ENCODE results near the gene CXXC1. TPM values are rescaled to one million over a fixed set of nuclear protein-coding genes. Genes with fewer than 3 reads are reported as not detected.

CXXC1 gene
- total and polyA plus RNA-seq, 2 of the 8 experiments (the other 6 are each of a cell fraction or from before 2014, with no cell fraction given) = 73.3 to 136 TPM

- no peak overlapping the region for H3K23ac ChIP-seq (ENCODE audit: insufficient read length)
- H3K23me2 ChIP-seq (ENCODE audit: low read depth, low read length) = no peaks in the 10 kb centered on the region; the same call in 1 of the 2 replicates
- no peak overlapping the region for H3K27ac ChIP-seq (ENCODE audit: low read depth, low read length)
- FAIRE-seq (no peak), DNase-seq (ENCODE audit: low read depth in 1 of 2, low spot score in 2 of 2) (no peak)
- no peak overlapping the region for H2BK120ac ChIP-seq (replicated peaks; ENCODE audit: low read depth, low read length)
- H4K5ac ChIP-seq (ENCODE audit: insufficient read length, low read depth, low read length) = no peak overlapping the region
- H3K4me1 ChIP-seq (replicated peaks in 1 of 4; ENCODE audit: control insufficient read depth in 3 of 4, insufficient read depth in 4 of 4, low read length in 3 of 4) = no peaks in the 10 kb centered on the region
- no peak overlapping the region for H2AK5ac ChIP-seq (ENCODE audit: low read depth, low read length)
- no peak overlapping the region for H2BK12ac ChIP-seq (ENCODE audit: low read depth, low read length)
- no peak overlapping the region for H2AFZ ChIP-seq (ENCODE audit: low read length)
- no peak overlapping the region for H2BK5ac ChIP-seq (ENCODE audit: low read depth, low read length)
- no peaks in the 10 kb centered on the region for H3K9me3 ChIP-seq (ENCODE audit: insufficient read depth in 2 of 2, low read depth in 1 of 2, low read length in 1 of 2)
- WGBS, 2 experiments (ENCODE audit: extremely low coverage in 1 of 2, insufficient coverage in 1 of 2, insufficient read length in 1 of 2, insufficient replicate concordance in 2 of 2, low coverage in 1 of 2, low lambda C conversion rate in 2 of 2, missing lambda C conversion rate in 1 of 2) = 89% methylated on average over 1 of the region's 1 CpG; no CpG with 5 or more reads in 1 of the 2 experiments
- no peaks in the 10 kb centered on the region for H3K79me2 ChIP-seq (ENCODE audit: control insufficient read depth in 1 of 2, insufficient read depth in 2 of 2, low read length in 2 of 2)
- H3K4ac ChIP-seq (replicated peaks; ENCODE audit: insufficient read length, low read depth, low read length) = no peak overlapping the region
- no peak overlapping the region for H2BK20ac ChIP-seq (ENCODE audit: low read length)
- H4K8ac ChIP-seq (ENCODE audit: extremely low read depth, insufficient read depth, low read length) = no peak overlapping the region
- no peak overlapping the region for H3K9ac ChIP-seq (replicated peaks in 1 of 4; ENCODE audit: extremely low read depth in 1 of 4, low read depth in 3 of 4, low read length in 3 of 4)
- H3K18ac ChIP-seq (ENCODE audit: extremely low read depth, low read length) = no peak overlapping the region
- H3K4me2 ChIP-seq (ENCODE audit: insufficient read depth in 1 of 2, low read depth in 2 of 2, low read length in 2 of 2) = no peak overlapping the region
- CTCF ChIA-PET (ENCODE audit: partially characterized antibody) = interaction anchor here (1.6 kb wide), 1 partner anchor 25 kb away, joined by 4 read pairs; no protein-coding TSS in a partner anchor
- H3K79me1 ChIP-seq (ENCODE audit: low read depth, low read length) = no peaks in the 10 kb centered on the region
- POLR2A ChIA-PET (ENCODE audit: partially characterized antibody) = no interaction called here
- no peaks in the 10 kb centered on the region for H4K20me1 ChIP-seq (replicated peaks in 1 of 2; ENCODE audit: control insufficient read depth in 1 of 2, insufficient read depth in 2 of 2, low read length in 2 of 2)
- H3K27me3 ChIP-seq (replicated peaks in 1 of 4; ENCODE audit: control insufficient read depth in 3 of 4, extremely low read depth in 1 of 4, insufficient read depth in 3 of 4, low read length in 3 of 4) = no peaks in the 10 kb centered on the region
- no peak overlapping the region for H4K91ac ChIP-seq (replicated peaks; ENCODE audit: insufficient read length, low read length)
- H3K14ac ChIP-seq (ENCODE audit: insufficient read length) = no peak overlapping the region
- H3K56ac ChIP-seq (replicated peaks; ENCODE audit: insufficient read length, low read depth, low read length) = no peak overlapping the region
- H3K36me3 ChIP-seq (ENCODE audit: control insufficient read depth in 2 of 4, insufficient read depth in 4 of 4, low read length in 3 of 4) = no peaks in the 10 kb centered on the region
- H2BK15ac ChIP-seq (ENCODE audit: low read length) = no peak overlapping the region
- no peak overlapping the region for H3K4me3 ChIP-seq (ENCODE audit: extremely low read depth in 1 of 4, insufficient read depth in 2 of 4, low read depth in 3 of 4, low read length in 4 of 4)
- TF ChIP-seq HDAC2 (IDR thresholded peaks at IDR 0.05; ENCODE audit: borderline replicate concordance in 1 of 2, low read depth in 2 of 2, low read length in 2 of 2) (no peak), KDM5A (IDR thresholded peaks at IDR 0.05; ENCODE audit: low read length) (no peak), RBBP5 (IDR thresholded peaks at IDR 0.05; ENCODE audit: borderline replicate concordance, low read depth, low read length) (no peak), NANOG (IDR thresholded peaks at IDR 0.05; ENCODE audit: insufficient read depth, low read depth, low read length, poor library complexity, severe bottlenecking) (no peak), POLR2AphosphoS5 (IDR thresholded peaks at IDR 0.05; ENCODE audit: low read depth, low read length) (no peak), JUND (IDR thresholded peaks at IDR 0.05; ENCODE audit: low read length) (no peak), USF2 (IDR thresholded peaks at IDR 0.05; ENCODE audit: low read length) (no peak), CEBPB (IDR thresholded peaks at IDR 0.05; ENCODE audit: low read depth, low read length) (no peak), CTCF (IDR thresholded peaks at IDR 0.05; ENCODE audit: control extremely low read depth in 1 of 3, insufficient read depth in 1 of 3, low read depth in 1 of 3, low read length in 3 of 3) (no peak), NRF1 (IDR thresholded peaks at IDR 0.05; ENCODE audit: low read depth, low read length) (no peak)
Observed at GRCh38 chr18:50331691-50332090, 44.2 kb upstream of the CXXC1 start.

All from H1 (cell line).